Liver (tissue), 9 donors: ENCODE data around the gene SRSF4. TPM values are rescaled to one million over a fixed set of nuclear protein-coding genes. Genes with fewer than 3 reads are reported as not detected.

ENCODE experiments used
- DNase-seq: peaks from one replicate; pipeline ENCODE4 v3.0.0-alpha.2; 2017; ENCODE audit warnings: low spot score
- H3K27ac ChIP-seq, 2 donors: one replicate each; pipeline ENCODE4 v1.7.0; 2013; ENCODE audit warnings: inconsistent platforms in 2 of 2, low read length in 2 of 2, control low read depth in 1 of 2, low read depth in 1 of 2, mild to moderate bottlenecking in 1 of 2
- H3K27me3 ChIP-seq, 4 donors: one replicate each; pipeline versions ENCODE4 v1.6.1 to v1.7.0; 2013; ENCODE audit warnings: low read length in 3 of 4, inconsistent platforms in 1 of 4, mild to moderate bottlenecking in 1 of 4, moderate library complexity in 1 of 4; ENCODE audit not compliant: control insufficient read depth in 4 of 4, insufficient read depth in 4 of 4
- H3K36me3 ChIP-seq, 4 donors: one replicate each; pipeline versions ENCODE4 v1.6.1 to v1.7.0; 2013; ENCODE audit warnings: low read length in 3 of 4, mild to moderate bottlenecking in 3 of 4, low read depth in 1 of 4, moderate library complexity in 1 of 4; ENCODE audit not compliant: control insufficient read depth in 4 of 4, insufficient read depth in 3 of 4
- H3K4me1 ChIP-seq, 4 donors: one replicate each; pipeline versions ENCODE4 v1.6.1 to v1.7.0; 2013; ENCODE audit warnings: low read length in 3 of 4, mild to moderate bottlenecking in 3 of 4, moderate library complexity in 1 of 4; ENCODE audit not compliant: control insufficient read depth in 4 of 4, insufficient read depth in 4 of 4
- H3K4me3 ChIP-seq, 3 donors: one replicate each; pipeline versions ENCODE4 v1.6.1 to v1.7.0; 2013; ENCODE audit warnings: low read length in 3 of 3, control low read depth in 1 of 3, low read depth in 1 of 3, mild to moderate bottlenecking in 1 of 3
- H3K9ac ChIP-seq, 2 donors: one replicate each; pipeline ENCODE4 v1.7.0; 2013; ENCODE audit warnings: low read length in 2 of 2, mild to moderate bottlenecking in 2 of 2, moderate library complexity in 2 of 2, control low read depth in 1 of 2, low read depth in 1 of 2
- H3K9me3 ChIP-seq, 4 donors: one replicate each; pipeline versions ENCODE4 v1.6.1 to v1.7.0; 2013; ENCODE audit warnings: low read length in 3 of 4; ENCODE audit not compliant: control insufficient read depth in 4 of 4
- CTCF ChIP-seq: fragments of 150-350 bp; IDR thresholded peaks from 2 replicates; pipeline ENCODE4 v1.5.1; 2017; ENCODE audit warnings: improper control_type of control experiment, low read depth, low read length; ENCODE audit not compliant: missing input control
- FOXA1 ChIP-seq: IDR thresholded peaks from 2 replicates; pipeline ENCODE4 v1.6.1; 2016; ENCODE audit warnings: antibody characterized with exemption
- GABPA ChIP-seq, 2 donors: IDR thresholded peaks in 1 of 2; conservative IDR thresholded peaks in 1 of 2; 2 replicates each; pipeline ENCODE4 v1.6.1; 2016; ENCODE audit warnings: antibody characterized with exemption in 2 of 2, mild to moderate bottlenecking in 1 of 2, moderate library complexity in 1 of 2
- HNF4G ChIP-seq: IDR thresholded peaks from 2 replicates; pipeline ENCODE4 v1.6.1; 2016; ENCODE audit warnings: antibody characterized with exemption
- JUND ChIP-seq, 2 donors: IDR thresholded peaks; 2 replicates each; pipeline ENCODE4 v1.6.1; 2016; ENCODE audit warnings: antibody characterized with exemption in 2 of 2
- NR2F2 ChIP-seq: IDR thresholded peaks from 2 replicates; pipeline ENCODE4 v1.6.1; 2016; ENCODE audit warnings: antibody characterized with exemption
- RAD21 ChIP-seq, 2 donors: IDR thresholded peaks; 2 replicates each; pipeline ENCODE4 v1.6.1; 2016; ENCODE audit warnings: antibody characterized with exemption in 2 of 2, mild to moderate bottlenecking in 2 of 2
- REST ChIP-seq: IDR thresholded peaks from 2 replicates; pipeline ENCODE4 v1.6.1; 2016; ENCODE audit warnings: antibody characterized with exemption, mild to moderate bottlenecking
- RXRA ChIP-seq, 2 donors: IDR thresholded peaks; 2 replicates each; pipeline ENCODE4 v1.6.1; 2017 to 2018; ENCODE audit warnings: antibody characterized with exemption in 2 of 2, mild to moderate bottlenecking in 1 of 2
- SP1 ChIP-seq: IDR thresholded peaks from 2 replicates; pipeline ENCODE4 v1.6.1; 2018; ENCODE audit warnings: antibody characterized with exemption, mild to moderate bottlenecking
- TAF1 ChIP-seq: conservative IDR thresholded peaks from 2 replicates; pipeline ENCODE4 v1.6.1; 2016; ENCODE audit warnings: antibody characterized with exemption, mild to moderate bottlenecking
- YY1 ChIP-seq: IDR thresholded peaks from 2 replicates; pipeline ENCODE4 v1.6.1; 2016; ENCODE audit warnings: antibody characterized with exemption, mild to moderate bottlenecking
- ZBTB33 ChIP-seq: IDR thresholded peaks from 2 replicates; pipeline ENCODE4 v1.6.1; 2016; ENCODE audit warnings: antibody characterized with exemption
- WGBS: extraction: QIAGEN DNeasy Blood & Tissue Kit; methylation state at CpG from one replicate; pipeline ENCODE4 v1.1.7; 2013; 5-methylcytosine and 5-hydroxymethylcytosine counted together
- polyA plus RNA-seq, 2 donors: library from polyadenylated mRNA; stranded (reverse) in 1 of 2; unstranded in 1 of 2; fragments of 200-250 nt in 1 of 2; fragments of >200 nt in 1 of 2; fragmentation: Nextera tagmentation in 1 of 2; extraction: Ambion mirVana in 1 of 2; gene quantifications; one replicate each; pipeline versions ENCODE4 v1.2.1 to v1.2.3, GENCODE V29; 2013 to 2015
- total RNA-seq, 2 donors: library from RNA; depleted of rRNA; stranded (reverse); fragments of >200 nt; gene quantifications; one replicate each; pipeline ENCODE4 v1.2.3, GENCODE V29; 2014
- TF ChIP-seq, protein P1 (sequence below): IDR thresholded peaks from 2 replicates; pipeline ENCODE4 v1.6.1; 2016; ENCODE audit warnings: antibody characterized with exemption
- TF ChIP-seq, protein P2 (sequence below): IDR thresholded peaks from 2 replicates; pipeline ENCODE4 v1.6.1; 2016; ENCODE audit warnings: antibody characterized with exemption
- donor health status: healthy.
- donor health status: healthy.
- donor health status: healthy.
- donor health status: healthy.
- donor health status: healthy.

SRSF4 gene
- total and polyA plus RNA-seq, 4 donors, result 24.0 to 45.8 (median 30.2) TPM

DNA sequence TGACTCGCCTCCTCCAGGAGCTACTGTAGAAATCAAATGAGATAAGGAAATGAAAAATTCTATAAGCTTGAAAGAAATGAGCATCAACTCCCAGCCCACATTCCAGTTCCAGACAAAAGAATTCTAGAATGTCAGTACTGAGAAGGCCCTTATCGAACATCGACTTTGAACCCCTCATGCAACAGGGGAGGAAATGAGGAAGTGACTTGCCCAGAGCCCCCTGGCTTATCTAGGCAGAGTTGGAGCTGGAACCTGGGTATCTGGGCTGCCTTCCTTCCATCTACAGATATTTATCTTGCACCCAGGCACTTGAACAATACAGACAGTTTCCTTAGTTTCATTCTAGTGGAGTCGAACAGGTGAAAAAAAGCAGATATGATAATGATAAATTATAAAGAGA, 26.7 kb upstream of the SRSF4 start:
- Histone ChIP-seq H3K9me3 (no peaks in the 10 kb centered on the region), H3K4me3 (no peak overlapping the region), H3K27ac (no peak overlapping the region), H3K36me3 (peaks cover 6 to 57% (median 17%) of the 10 kb centered on the region in 4 donors), H3K27me3 (no peaks in the 10 kb centered on the region), H3K9ac (no peak overlapping the region), H3K4me1 (no peaks in the 10 kb centered on the region)
- TF ChIP-seq RXRA (IDR thresholded peaks at IDR 0.05) (no peak), JUND (IDR thresholded peaks at IDR 0.05) (no peak), FOXA1 (no peak), ZBTB33 (no peak), GABPA (IDR thresholded peaks at IDR 0.05 in 1 of 2, conservative IDR thresholded peaks at IDR 0.05 in 1 of 2) (no peak), SP1 (no peak), RAD21 (IDR thresholded peaks at IDR 0.05) (no peak), HNF4G (no peak), CTCF (no peak), REST (no peak)
- TF ChIP-seq, protein P1, sequence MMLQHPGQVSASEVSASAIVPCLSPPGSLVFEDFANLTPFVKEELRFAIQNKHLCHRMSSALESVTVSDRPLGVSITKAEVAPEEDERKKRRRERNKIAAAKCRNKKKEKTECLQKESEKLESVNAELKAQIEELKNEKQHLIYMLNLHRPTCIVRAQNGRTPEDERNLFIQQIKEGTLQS, result no peak
- TF ChIP-seq, protein P2, sequence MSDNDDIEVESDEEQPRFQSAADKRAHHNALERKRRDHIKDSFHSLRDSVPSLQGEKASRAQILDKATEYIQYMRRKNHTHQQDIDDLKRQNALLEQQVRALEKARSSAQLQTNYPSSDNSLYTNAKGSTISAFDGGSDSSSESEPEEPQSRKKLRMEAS, result no peak
- DNase-seq, result no peak
- 74% methylated on average over 4 of the region's 4 CpGs for WGBS

DNA sequence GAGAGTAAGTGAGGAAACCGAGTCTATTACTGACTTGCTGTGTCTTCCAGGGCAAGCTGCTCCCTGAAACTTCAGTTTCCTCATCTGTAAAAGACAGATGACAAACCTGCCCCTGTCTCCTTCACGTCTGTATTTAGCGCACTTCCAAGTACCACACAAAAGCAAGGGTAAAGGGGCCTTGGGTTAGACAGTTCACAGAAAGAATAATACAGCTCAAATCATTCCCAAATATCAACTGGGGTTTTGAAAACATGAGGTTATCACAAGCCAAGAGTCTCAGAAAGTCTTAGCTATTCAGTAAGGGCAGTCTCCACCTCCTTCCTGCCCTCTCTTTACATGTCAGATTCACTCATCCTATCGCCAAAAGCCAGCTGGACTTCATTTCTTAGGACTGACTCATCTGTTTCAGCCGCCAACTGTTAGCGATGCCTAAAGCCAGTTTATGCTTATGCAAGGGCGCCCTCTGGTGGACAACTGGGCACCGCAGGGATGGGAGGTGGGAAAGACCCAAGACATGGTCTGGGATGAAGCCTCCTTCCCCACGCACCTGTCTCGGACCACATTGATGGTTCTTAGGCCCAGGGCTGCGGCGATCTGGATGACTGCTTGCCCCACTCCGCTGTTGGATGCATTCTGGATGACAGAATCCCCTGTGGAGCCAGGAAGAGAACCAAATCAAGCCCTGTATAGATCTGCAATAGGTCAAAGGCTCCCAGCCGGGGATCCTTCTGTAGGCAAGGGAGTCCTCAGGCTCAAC, 21.1 kb upstream of the SRSF4 start:
- no peaks in the 10 kb centered on the region for H3K27me3 ChIP-seq
- H3K9me3 ChIP-seq, result no peaks in the 10 kb centered on the region
- DNase-seq, result peak; percentile 97
- WGBS, result 27% methylated on average over 14 of the region's 14 CpGs
- H3K4me1 ChIP-seq, result peaks cover 0 to 6% (median under 1%) of the 10 kb centered on the region in 4 donors
- no peak overlapping the region for H3K4me3 ChIP-seq
- H3K27ac ChIP-seq, result peak overlapping the region; percentile 10 to 13
- peak; percentile 99 for TF ChIP-seq CTCF
- peak; percentile 100 for TF ChIP-seq RAD21 (IDR thresholded peaks at IDR 0.05)
- no peak for TF ChIP-seq HNF4G
- TF ChIP-seq YY1, result peak; percentile 46
- no peak for TF ChIP-seq NR2F2
- TF ChIP-seq JUND (IDR thresholded peaks at IDR 0.05), result peak; percentile 94 to 95
- no peak for TF ChIP-seq TAF1
- TF ChIP-seq, protein P1, result peak; percentile 45
- TF ChIP-seq RXRA (IDR thresholded peaks at IDR 0.05), result peak in 1 of 2 donors; percentile 37
- peak; percentile 30 for TF ChIP-seq SP1
- H3K36me3 ChIP-seq, result peaks cover 6 to 38% (median 11%) of the 10 kb centered on the region in 4 donors
- no peak overlapping the region for H3K9ac ChIP-seq
